Epithelial cell of proximal tubule (primary cell): Measurements from ENCODE around the gene DPH3. TPM values are rescaled to one million over a fixed set of nuclear protein-coding genes. Genes with fewer than 3 reads are reported as not detected.

Experiments
- DNase-seq: peaks from one replicate; pipeline ENCODE4 v3.0.0-alpha.2; 2011; ENCODE audit warnings: low read depth
- H3K4me3 ChIP-seq: 2 replicates; pipeline ENCODE4 v1.5.1; 2011; ENCODE audit warnings: low read depth, mild to moderate bottlenecking, low read length
- CTCF ChIP-seq: conservative IDR thresholded peaks from 2 replicates; pipeline ENCODE4 v1.5.1; 2012; ENCODE audit warnings: low read depth, mild to moderate bottlenecking, low read length
- total RNA-seq: library from RNA; depleted of rRNA; stranded (reverse); fragments of >200 nt; gene quantifications from 2 replicates; pipeline ENCODE4 v1.2.3, GENCODE V29; 2015

The DPH3 gene
- total RNA-seq, 1 donor from 2014 or later, result 12.6 TPM

DNA sequence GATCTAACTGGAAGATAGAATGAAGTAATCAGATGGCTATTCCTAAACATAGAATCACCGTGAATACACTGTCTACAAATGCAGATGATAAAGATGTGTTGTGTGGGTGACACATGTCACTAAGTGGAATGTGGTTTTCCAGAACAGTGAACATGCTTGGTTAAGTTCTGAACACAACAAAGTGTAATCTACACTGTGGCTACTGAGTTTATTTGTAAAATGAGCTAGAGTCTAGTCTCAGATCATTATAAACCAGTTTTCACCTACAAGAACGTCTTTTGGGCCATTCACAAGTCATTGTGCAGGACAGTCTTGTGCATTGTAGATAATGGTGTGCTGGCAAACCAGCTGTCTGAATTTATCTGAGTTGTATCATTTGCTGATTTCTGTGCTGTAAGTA lies 35.6 kb upstream of the DPH3 start:
- no peak overlapping the region for H3K4me3 ChIP-seq
- no peak for TF ChIP-seq CTCF
- peak; percentile 16 for DNase-seq

DNA sequence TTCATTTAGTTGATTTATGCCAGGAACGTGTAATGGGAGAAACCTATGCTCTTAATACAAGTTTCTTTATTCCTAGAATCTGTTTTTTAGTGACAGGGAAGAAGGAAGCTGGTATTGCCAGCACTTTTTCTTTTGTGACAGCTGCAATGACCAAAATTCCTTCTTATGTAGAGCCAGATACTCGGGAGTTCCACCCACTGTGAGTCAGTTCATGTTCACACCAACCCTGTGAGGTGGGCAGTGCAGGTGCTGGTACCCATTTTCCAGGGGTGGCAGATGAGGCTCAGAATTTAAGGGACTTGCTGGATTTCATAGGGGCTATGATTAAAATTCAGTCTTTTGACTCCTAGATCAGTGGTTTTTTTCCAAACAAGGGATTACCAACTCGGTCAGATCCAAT lies 35.0 kb upstream of the DPH3 start:
- no peak for DNase-seq
- no peak overlapping the region for H3K4me3 ChIP-seq
- no peak for TF ChIP-seq CTCF

DNA sequence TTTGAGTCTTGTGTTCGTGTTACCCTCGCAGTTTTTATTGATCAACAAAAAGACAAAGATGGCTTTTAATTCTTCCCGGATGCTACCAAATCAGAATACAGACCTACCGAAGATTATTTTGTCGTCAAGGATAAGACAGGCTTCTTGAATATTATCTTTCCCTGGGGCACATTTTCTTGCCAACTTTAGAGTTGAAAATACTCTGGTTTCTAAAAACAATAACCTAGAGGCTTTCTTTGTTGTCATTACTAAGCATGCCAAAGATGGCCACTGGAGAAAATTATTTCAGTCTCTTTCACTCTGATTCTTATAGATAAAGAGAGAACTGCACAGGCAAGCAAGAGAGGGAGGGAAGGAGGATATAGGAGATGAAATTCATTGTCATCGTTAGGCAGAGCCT lies 34.1 kb upstream of the DPH3 start:
- H3K4me3 ChIP-seq, result no peak overlapping the region
- TF ChIP-seq CTCF, result no peak
- DNase-seq, result no peak

GRCh38 chr3:16297997-16298885 lies 33.5 kb upstream of the DPH3 start:
- no peak for DNase-seq
- no peak overlapping the region for H3K4me3 ChIP-seq
- no peak for TF ChIP-seq CTCF

GRCh38 chr3:16295298-16295890 lies 30.7 kb upstream of the DPH3 start:
- DNase-seq, result no peak
- no peak overlapping the region for H3K4me3 ChIP-seq
- TF ChIP-seq CTCF, result no peak

- H3K4me3 ChIP-seq, result no peak overlapping the region
- no peak for TF ChIP-seq CTCF
- no peak for DNase-seq
Observed at GRCh38 chr3:16294844-16295243, 30.1 kb upstream of the DPH3 start.
